ENCODE measurements around the gene KLHL25.
A peak's percentile ranks its signal among the peaks of the same experiment; 100 is the strongest.

Gene KLHL25

DNA sequence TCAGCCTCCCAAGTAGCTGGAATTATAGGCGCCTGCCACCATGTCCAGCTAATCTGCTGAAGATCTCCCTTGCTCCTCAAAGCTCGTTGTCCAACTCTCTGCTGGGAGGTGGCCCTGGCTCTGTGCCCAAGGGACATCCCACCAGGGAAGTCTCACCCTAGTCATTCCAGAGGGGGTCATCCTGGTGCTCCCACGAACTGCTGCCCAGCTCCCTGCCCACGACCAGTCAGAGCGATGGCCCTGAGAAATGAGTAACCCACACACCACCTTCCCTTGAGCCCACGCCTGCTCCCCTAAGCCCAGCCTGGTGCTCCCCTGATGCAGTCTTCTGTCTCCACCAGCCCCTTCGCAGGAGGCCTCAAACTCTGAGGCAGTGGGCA lies 5.2 kb downstream of the KLHL25 start:
- no peak overlapping the region for H3K4me3 ChIP-seq (ENCODE audit: severe bottlenecking)
- ATAC-seq (ENCODE audit: low read depth) = no peak
- no peaks in the 10 kb centered on the region for H3K36me3 ChIP-seq (ENCODE audit: low read depth)
- H3K27ac ChIP-seq (ENCODE audit: poor library complexity, severe bottlenecking) = no peak overlapping the region
- TF ChIP-seq, protein P1, sequence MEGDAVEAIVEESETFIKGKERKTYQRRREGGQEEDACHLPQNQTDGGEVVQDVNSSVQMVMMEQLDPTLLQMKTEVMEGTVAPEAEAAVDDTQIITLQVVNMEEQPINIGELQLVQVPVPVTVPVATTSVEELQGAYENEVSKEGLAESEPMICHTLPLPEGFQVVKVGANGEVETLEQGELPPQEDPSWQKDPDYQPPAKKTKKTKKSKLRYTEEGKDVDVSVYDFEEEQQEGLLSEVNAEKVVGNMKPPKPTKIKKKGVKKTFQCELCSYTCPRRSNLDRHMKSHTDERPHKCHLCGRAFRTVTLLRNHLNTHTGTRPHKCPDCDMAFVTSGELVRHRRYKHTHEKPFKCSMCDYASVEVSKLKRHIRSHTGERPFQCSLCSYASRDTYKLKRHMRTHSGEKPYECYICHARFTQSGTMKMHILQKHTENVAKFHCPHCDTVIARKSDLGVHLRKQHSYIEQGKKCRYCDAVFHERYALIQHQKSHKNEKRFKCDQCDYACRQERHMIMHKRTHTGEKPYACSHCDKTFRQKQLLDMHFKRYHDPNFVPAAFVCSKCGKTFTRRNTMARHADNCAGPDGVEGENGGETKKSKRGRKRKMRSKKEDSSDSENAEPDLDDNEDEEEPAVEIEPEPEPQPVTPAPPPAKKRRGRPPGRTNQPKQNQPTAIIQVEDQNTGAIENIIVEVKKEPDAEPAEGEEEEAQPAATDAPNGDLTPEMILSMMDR (IDR thresholded peaks at IDR 0.05; ENCODE audit: poor library complexity, severe bottlenecking) = no peak
- H3K4me1 ChIP-seq (ENCODE audit: insufficient read depth, poor library complexity, severe bottlenecking) = peaks cover 23% of the 10 kb centered on the region
- no peaks in the 10 kb centered on the region for H3K27me3 ChIP-seq (ENCODE audit: insufficient read depth, poor library complexity, severe bottlenecking)
- no peak for DNase-seq (ENCODE audit: low spot score)
- H3K9me3 ChIP-seq (ENCODE audit: severe bottlenecking) = no peaks in the 10 kb centered on the region

DNA sequence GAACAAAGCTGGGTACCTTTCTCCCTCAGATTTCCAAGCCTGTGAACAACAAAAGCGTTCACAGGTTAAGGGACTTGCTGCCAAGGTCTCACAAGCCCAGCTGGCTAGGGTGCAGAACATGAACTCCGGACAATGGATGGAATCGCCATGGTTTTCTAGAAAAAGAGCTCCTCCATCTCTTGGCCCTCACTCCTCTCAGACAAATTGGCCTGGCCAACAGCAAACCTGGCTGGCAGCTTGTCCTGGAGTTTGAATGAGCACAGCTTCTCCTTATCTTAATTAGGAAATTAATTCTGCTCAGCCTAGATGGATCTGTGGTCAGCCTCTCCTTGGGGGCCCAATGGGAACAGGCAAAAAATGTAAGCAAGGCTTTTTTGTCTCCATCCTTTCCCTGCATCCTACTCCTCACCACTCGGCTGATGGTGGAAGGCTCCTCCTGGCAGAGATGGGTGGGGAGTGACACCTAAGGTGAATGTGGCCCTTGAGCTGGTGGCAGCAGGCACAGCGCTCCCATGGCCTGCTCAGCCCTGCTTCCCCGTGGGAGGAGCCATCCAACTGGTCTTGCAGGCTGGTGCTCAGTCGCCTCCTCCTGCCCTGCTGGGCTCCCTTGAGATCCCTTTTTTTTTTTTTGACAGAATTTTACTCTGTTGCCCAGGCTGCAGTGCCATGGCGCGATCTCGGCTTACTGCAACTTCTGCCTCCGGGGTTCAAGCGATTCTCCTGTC lies 5.8 kb downstream of the KLHL25 start:
- Histone ChIP-seq H3K27ac (ENCODE audit: poor library complexity, severe bottlenecking) (no peak overlapping the region), H3K9me3 (ENCODE audit: severe bottlenecking) (no peaks in the 10 kb centered on the region), H3K4me1 (ENCODE audit: insufficient read depth, poor library complexity, severe bottlenecking) (peaks cover 24% of the 10 kb centered on the region), H3K27me3 (ENCODE audit: insufficient read depth, poor library complexity, severe bottlenecking) (no peaks in the 10 kb centered on the region), H3K4me3 (ENCODE audit: severe bottlenecking) (no peak overlapping the region), H3K36me3 (ENCODE audit: low read depth) (no peaks in the 10 kb centered on the region)
- TF ChIP-seq, protein P1 (IDR thresholded peaks at IDR 0.05; ENCODE audit: poor library complexity, severe bottlenecking) = no peak
- ATAC-seq (ENCODE audit: low read depth) = no peak
- no peak for DNase-seq (ENCODE audit: low spot score)

DNA sequence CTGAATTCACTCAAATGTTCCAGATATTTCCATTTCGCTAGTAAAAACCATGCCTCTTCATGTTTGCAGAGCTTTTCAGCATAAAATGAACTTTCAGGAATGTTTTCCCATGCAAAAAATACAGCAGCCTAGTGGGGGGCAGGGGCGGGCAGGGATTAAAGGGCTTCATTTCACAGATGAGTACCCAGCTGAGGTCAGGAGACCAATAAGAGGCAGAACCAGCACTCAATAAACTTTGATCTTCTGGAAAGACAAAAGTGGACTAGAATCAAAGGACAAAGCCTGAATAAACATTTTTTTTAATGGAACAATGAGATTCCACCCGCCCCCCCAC lies 8.0 kb downstream of the KLHL25 start:
- Histone ChIP-seq H3K4me1 (ENCODE audit: insufficient read depth, poor library complexity, severe bottlenecking) (peaks cover 24% of the 10 kb centered on the region), H3K27me3 (ENCODE audit: insufficient read depth, poor library complexity, severe bottlenecking) (no peaks in the 10 kb centered on the region), H3K9me3 (ENCODE audit: severe bottlenecking) (no peaks in the 10 kb centered on the region), H3K27ac (ENCODE audit: poor library complexity, severe bottlenecking) (peak overlapping the region; percentile 95), H3K36me3 (ENCODE audit: low read depth) (no peaks in the 10 kb centered on the region), H3K4me3 (ENCODE audit: severe bottlenecking) (no peak overlapping the region)
- TF ChIP-seq, protein P1 (IDR thresholded peaks at IDR 0.05; ENCODE audit: poor library complexity, severe bottlenecking) = no peak
- DNase-seq (ENCODE audit: low spot score) = no peak
- ATAC-seq (ENCODE audit: low read depth) = no peak

DNA sequence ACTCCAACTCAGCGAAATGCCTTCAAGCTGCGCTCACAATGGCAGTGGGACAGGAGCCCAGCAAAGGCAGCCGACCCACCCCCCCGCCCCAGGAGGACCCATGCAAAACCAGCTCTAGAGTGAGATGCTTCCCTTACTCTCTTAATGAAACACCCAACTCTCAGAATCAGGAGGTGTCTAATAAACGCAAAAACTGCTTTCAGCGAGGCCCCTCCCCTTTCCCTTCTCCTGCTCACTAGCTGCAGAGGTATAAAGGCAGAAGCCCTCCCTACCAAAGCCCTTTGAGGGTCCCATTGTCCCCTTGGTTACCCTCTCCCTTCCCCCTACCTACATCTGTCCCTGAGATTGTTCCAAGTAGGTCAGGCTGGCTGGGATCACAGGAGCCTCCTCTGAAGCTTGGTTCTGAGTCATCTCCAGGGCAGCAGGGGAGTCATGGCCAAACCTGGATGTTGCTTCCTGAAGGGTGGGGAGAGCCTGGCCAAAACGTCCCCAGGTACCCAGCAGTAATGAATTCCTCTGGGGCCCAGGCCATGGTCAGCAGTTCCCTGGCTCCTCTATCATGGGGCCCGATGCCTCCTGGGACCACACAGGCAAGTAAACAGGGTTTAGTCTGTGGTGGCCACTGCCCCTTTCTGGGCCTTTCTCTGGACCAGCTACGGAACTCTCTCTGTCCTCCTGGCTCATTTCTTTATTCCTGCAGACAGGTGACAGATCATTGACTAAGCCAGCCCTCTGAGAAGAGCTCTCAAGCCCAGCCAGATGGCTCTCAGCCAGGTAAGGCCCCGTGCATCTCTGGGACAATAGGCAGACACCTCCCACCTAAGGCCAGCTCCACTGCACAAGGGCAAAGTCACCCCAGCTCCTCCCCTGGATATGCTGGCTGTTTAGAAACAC lies 8.6 kb downstream of the KLHL25 start:
- Histone ChIP-seq H3K9me3 (ENCODE audit: severe bottlenecking) (no peaks in the 10 kb centered on the region), H3K27me3 (ENCODE audit: insufficient read depth, poor library complexity, severe bottlenecking) (no peaks in the 10 kb centered on the region), H3K4me1 (ENCODE audit: insufficient read depth, poor library complexity, severe bottlenecking) (peaks cover 24% of the 10 kb centered on the region), H3K4me3 (ENCODE audit: severe bottlenecking) (no peak overlapping the region), H3K36me3 (ENCODE audit: low read depth) (no peaks in the 10 kb centered on the region), H3K27ac (ENCODE audit: poor library complexity, severe bottlenecking) (peak overlapping the region; percentile 95)
- DNase-seq (ENCODE audit: low spot score) (no peak), ATAC-seq (ENCODE audit: low read depth) (peak; percentile 90)
- TF ChIP-seq, protein P1 (IDR thresholded peaks at IDR 0.05; ENCODE audit: poor library complexity, severe bottlenecking) = no peak
